ENCODE measurements around the gene PDZD2.

GRCh38 chr5:32092938-32093812 is 454.2 kb downstream of the PDZD2 start:
- TF ChIP-seq CTCF (IDR thresholded peaks at IDR 0.05; ENCODE audit: low read depth, low read length, poor library complexity, severe bottlenecking) (peak; percentile 90), EZH2phosphoT487 (IDR thresholded peaks at IDR 0.05; ENCODE audit: borderline replicate concordance, low read length) (no peak)

Measured in DOHH2 (cell line).